GM18502 (cell line): ENCODE measurements around the gene WBP2NL.
"Not testable (repeated sequence)": the region's sequence is repeated elsewhere in the genome, so short reads cannot be mapped to it uniquely, and the experiment has no call there.

Source experiments
- ATAC-seq: cut with Tn5 transposase; IDR thresholded peaks from one replicate; pipeline ENCODE4 v1.9.1; 2021; ENCODE audit warnings: mild to moderate bottlenecking; ENCODE audit not compliant: unreplicated experiment, poor library complexity

The WBP2NL gene

GRCh38 chr22:42070517-42071422 is 72.2 kb downstream of the WBP2NL start, which contains the start of gene NAGA:
Gene NAGA, minus strand, starts transcription at chr22:42070812. Its CDS starts 515 bp downstream, at chr22:42070297.
- ATAC-seq: peak; percentile 90

GRCh38 chr22:42071508-42071907 is 72.9 kb downstream of the WBP2NL start:
- not testable (repeated sequence) for ATAC-seq

GRCh38 chr22:42072606-42073330 is 74.2 kb downstream of the WBP2NL start:
- no peak for ATAC-seq

GRCh38 chr22:42073621-42074041 is 75.0 kb downstream of the WBP2NL start:
- ATAC-seq: no peak

GRCh38 chr22:42074132-42074811 is 75.7 kb downstream of the WBP2NL start, which contains the start of gene PHETA2:
Gene PHETA2, plus strand, starts transcription at chr22:42074248. Its CDS starts 3,046 bp downstream, at chr22:42077294.
- no peak for ATAC-seq

- ATAC-seq: no peak
These were observed 76.5 kb downstream of the WBP2NL start for GRCh38 chr22:42074846-42075676.

GRCh38 chr22:42076764-42077485 is 78.3 kb downstream of the WBP2NL start:
- no peak for ATAC-seq

GRCh38 chr22:42077486-42078125 is 79.0 kb downstream of the WBP2NL start:
- ATAC-seq: no peak
